MCF 10A (cell line): ENCODE measurements around the gene MRNIP. TPM values are rescaled to one million over a fixed set of nuclear protein-coding genes. Genes with fewer than 3 reads are reported as not detected.

Experiments
- BruUV-seq: library from RNA; stranded (reverse); fragments of 400-500 nt; replicated peaks from 2 replicates; lab custom pipeline; 2021; lab: Mats Ljungman, UMichigan
- CTCF ChIA-PET: fragments of 300-600 bp; sonication (Branson Sonifier 250); formaldehyde crosslinking; extraction: SDS; loops from one replicate; lab custom pipeline; 2021; ENCODE audit warnings: antibody characterized with exemption, inconsistent platforms; lab: Yijun Ruan, JAX
- POLR2A ChIA-PET: fragments of 300-600, 350-650 bp; sonication (Branson Sonifier 250); formaldehyde crosslinking; extraction: SDS; loops from one replicate; lab custom pipeline; 2020; ENCODE audit warnings: antibody characterized with exemption, inconsistent platforms; lab: Yijun Ruan, JAX
- DNase-seq: peaks from one replicate; pipeline ENCODE4 v3.0.0-alpha.2; 2018; ENCODE audit not compliant: unreplicated experiment
- H3K27ac Mint-ChIP-seq: one replicate; pipeline ENCODE4 v1.8.0; 2022; ENCODE audit warnings: mild to moderate bottlenecking, low read depth, mixed read lengths; ENCODE audit not compliant: unreplicated experiment
- H3K27me3 Mint-ChIP-seq: one replicate; pipeline ENCODE4 v1.8.0; 2022; ENCODE audit warnings: mixed read lengths; ENCODE audit not compliant: insufficient read depth, unreplicated experiment
- H3K36me3 Mint-ChIP-seq: one replicate; pipeline ENCODE4 v1.8.0; 2022; ENCODE audit warnings: mild to moderate bottlenecking, moderate library complexity, mixed read lengths; ENCODE audit not compliant: insufficient read depth, unreplicated experiment
- H3K4me1 Mint-ChIP-seq: one replicate; pipeline ENCODE4 v1.8.0; 2022; ENCODE audit warnings: mixed read lengths; ENCODE audit not compliant: insufficient read depth, unreplicated experiment
- H3K4me3 Mint-ChIP-seq: one replicate; pipeline ENCODE4 v1.8.0; 2022; ENCODE audit warnings: mild to moderate bottlenecking, moderate library complexity, mixed read lengths; ENCODE audit not compliant: unreplicated experiment
- H3K9me3 Mint-ChIP-seq: one replicate; pipeline ENCODE4 v1.8.0; 2022; ENCODE audit warnings: mixed read lengths; ENCODE audit not compliant: unreplicated experiment
- CTCF ChIP-seq: fragments of 200-600 bp; IDR thresholded peaks from one replicate; pipeline ENCODE4 v1.8.0; 2022; ENCODE audit warnings: antibody characterized with exemption, mild to moderate bottlenecking; ENCODE audit not compliant: unreplicated experiment
- intact Hi-C: fragments of 100-400 bp; cut with micrococcal nuclease; formaldehyde crosslinking; loops from 2 replicates; pipeline ENCODE4 v1.14.1; 2022
- total RNA-seq: library from RNA; stranded (reverse); gene quantifications from 2 replicates; pipeline ENCODE4 v1.2.3, GENCODE V29; 2022

Gene MRNIP
- total RNA-seq, 1 experiment from 2014 or later = 42.8 TPM

- intact Hi-C loops = no loop called here
- H3K36me3 Mint-ChIP-seq = peaks cover 61% of the 10 kb centered on the region
- ChIA-PET CTCF (interaction anchor here (0.5 to 0.8 kb wide), 3 partner anchors 8 to 31 kb away, joined by 3 read pairs; no protein-coding TSS in a partner anchor), POLR2A (interaction anchor here (0.6 to 1.2 kb wide), 3 partner anchors 9 to 32 kb away, joined by 3 read pairs; no protein-coding TSS in a partner anchor)
- no peak for TF ChIP-seq CTCF
- H3K4me3 Mint-ChIP-seq = no peak overlapping the region
- no peaks in the 10 kb centered on the region for H3K27me3 Mint-ChIP-seq
- H3K9me3 Mint-ChIP-seq = no peaks in the 10 kb centered on the region
- H3K4me1 Mint-ChIP-seq = no peaks in the 10 kb centered on the region
- no TSS peak for BruUV-seq
- H3K27ac Mint-ChIP-seq = no peak overlapping the region
- DNase-seq = no peak
Measured at GRCh38 chr5:179875741-179876609, 17.4 kb upstream of the MRNIP start.

DNA sequence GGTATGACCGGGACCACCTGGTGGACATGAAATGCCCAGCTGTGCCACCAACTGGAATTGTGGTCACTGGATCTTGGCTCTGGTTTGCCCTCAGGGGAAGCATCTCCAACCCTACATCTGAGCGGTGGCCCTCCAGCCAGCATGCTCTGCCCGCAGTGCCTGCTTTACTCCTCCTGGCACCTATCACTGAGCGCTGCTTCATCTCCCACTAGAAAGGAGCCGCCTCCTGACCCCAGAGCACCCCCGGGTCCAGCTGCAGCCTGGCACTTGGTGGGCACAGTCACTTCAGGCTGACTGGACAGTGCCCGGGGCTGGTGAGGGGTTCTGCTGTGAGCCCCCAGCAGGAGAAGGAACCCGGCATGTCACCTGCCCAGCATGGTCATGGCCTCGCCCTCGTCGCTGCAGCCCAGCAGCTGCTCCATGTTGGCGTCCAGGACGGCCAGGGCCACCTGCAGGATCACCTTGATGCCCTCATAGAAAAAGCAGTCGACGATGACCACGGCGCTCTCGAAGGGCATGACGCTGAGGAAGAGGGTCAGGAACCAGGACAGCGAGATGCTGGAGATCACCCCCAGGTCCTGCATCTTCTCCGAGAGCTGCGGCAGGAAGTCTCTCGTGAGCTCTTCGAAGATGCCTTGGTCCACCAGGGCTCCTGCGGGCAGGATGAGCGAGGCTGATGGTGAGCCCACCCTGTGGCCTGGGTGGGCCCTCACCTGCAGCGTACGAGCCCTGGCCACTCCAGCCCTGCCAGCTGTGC lies 16.1 kb upstream of the MRNIP start:
- no peak for TF ChIP-seq CTCF
- CTCF ChIA-PET = interaction anchor here (1.1 kb wide), 1 partner anchor 40 kb away, joined by 3 read pairs; no protein-coding TSS in a partner anchor
- Mint-ChIP-seq H3K4me3 (no peak overlapping the region), H3K27ac (no peak overlapping the region), H3K27me3 (no peaks in the 10 kb centered on the region), H3K9me3 (no peaks in the 10 kb centered on the region), H3K4me1 (no peaks in the 10 kb centered on the region), H3K36me3 (peaks cover 73% of the 10 kb centered on the region)
- POLR2A ChIA-PET = no interaction called here
- intact Hi-C loops = no loop called here
- no TSS peak for BruUV-seq
- DNase-seq = no peak

- ChIA-PET POLR2A (no interaction called here), CTCF (interaction anchor here (1.1 to 1.8 kb wide), 2 partner anchors 8 to 40 kb away, joined by 3 to 11 read pairs; no protein-coding TSS in a partner anchor)
- H3K27me3 Mint-ChIP-seq = no peaks in the 10 kb centered on the region
- intact Hi-C loops = no loop called here
- H3K9me3 Mint-ChIP-seq = no peaks in the 10 kb centered on the region
- H3K4me1 Mint-ChIP-seq = no peaks in the 10 kb centered on the region
- no peak for TF ChIP-seq CTCF
- BruUV-seq = no TSS peak
- DNase-seq = no peak
- H3K4me3 Mint-ChIP-seq = no peak overlapping the region
- no peak overlapping the region for H3K27ac Mint-ChIP-seq
- H3K36me3 Mint-ChIP-seq = peaks cover 73% of the 10 kb centered on the region
Measured at GRCh38 chr5:179874136-179874535, 15.5 kb upstream of the MRNIP start.

- Mint-ChIP-seq H3K4me3 (no peak overlapping the region), H3K27me3 (no peaks in the 10 kb centered on the region), H3K9me3 (no peaks in the 10 kb centered on the region), H3K4me1 (no peaks in the 10 kb centered on the region), H3K27ac (no peak overlapping the region), H3K36me3 (peaks cover 75% of the 10 kb centered on the region)
- ChIA-PET POLR2A (no interaction called here), CTCF (interaction anchor here (0.5 to 1.8 kb wide), 2 partner anchors 9 to 15 kb away, joined by 6 to 11 read pairs; partner anchors contain the start of gene MRNIP)
- no peak for TF ChIP-seq CTCF
- DNase-seq = no peak
- BruUV-seq = no TSS peak
- intact Hi-C loops = no loop called here
Measured at GRCh38 chr5:179873588-179874110, 15.0 kb upstream of the MRNIP start.
